ENCODE measurements around the gene SKP2.

The SKP2 gene

DNA sequence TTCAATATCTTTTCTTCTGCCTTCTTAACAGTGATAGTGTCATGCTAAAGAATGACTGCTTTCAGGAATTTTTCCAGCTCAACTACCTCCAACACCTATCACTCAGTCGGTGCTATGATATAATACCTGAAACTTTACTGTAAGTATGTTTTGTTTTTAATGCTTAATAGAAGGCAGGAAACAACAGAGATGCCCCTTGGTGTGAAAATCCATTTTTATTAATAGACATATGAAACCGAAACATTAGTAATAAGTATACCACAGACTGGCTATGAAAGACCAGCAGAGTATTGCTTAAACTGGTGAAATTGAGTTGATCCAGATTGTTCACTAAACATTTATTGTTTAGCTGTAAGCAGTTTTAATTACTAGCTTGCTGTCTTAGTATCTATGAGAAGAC lies 25.2 kb downstream of the SKP2 start:
- H3K27ac ChIP-seq, result no peak overlapping the region
- no peak overlapping the region for H3K4me3 ChIP-seq
- no peaks in the 10 kb centered on the region for H3K27me3 ChIP-seq
- no peaks in the 10 kb centered on the region for H3K4me1 ChIP-seq
- DNase-seq, result no peak
- H3K36me3 ChIP-seq, result peaks cover 31 to 67% (median 33%) of the 10 kb centered on the region in 3 donors
- intact Hi-C loops (cut with DNase I; ENCODE audit: low total_unique reads), result no loop called here
- H3K9me3 ChIP-seq, result no peaks in the 10 kb centered on the region
- TF ChIP-seq, protein P1, sequence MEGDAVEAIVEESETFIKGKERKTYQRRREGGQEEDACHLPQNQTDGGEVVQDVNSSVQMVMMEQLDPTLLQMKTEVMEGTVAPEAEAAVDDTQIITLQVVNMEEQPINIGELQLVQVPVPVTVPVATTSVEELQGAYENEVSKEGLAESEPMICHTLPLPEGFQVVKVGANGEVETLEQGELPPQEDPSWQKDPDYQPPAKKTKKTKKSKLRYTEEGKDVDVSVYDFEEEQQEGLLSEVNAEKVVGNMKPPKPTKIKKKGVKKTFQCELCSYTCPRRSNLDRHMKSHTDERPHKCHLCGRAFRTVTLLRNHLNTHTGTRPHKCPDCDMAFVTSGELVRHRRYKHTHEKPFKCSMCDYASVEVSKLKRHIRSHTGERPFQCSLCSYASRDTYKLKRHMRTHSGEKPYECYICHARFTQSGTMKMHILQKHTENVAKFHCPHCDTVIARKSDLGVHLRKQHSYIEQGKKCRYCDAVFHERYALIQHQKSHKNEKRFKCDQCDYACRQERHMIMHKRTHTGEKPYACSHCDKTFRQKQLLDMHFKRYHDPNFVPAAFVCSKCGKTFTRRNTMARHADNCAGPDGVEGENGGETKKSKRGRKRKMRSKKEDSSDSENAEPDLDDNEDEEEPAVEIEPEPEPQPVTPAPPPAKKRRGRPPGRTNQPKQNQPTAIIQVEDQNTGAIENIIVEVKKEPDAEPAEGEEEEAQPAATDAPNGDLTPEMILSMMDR (IDR thresholded peaks at IDR 0.05), result no peak

DNA sequence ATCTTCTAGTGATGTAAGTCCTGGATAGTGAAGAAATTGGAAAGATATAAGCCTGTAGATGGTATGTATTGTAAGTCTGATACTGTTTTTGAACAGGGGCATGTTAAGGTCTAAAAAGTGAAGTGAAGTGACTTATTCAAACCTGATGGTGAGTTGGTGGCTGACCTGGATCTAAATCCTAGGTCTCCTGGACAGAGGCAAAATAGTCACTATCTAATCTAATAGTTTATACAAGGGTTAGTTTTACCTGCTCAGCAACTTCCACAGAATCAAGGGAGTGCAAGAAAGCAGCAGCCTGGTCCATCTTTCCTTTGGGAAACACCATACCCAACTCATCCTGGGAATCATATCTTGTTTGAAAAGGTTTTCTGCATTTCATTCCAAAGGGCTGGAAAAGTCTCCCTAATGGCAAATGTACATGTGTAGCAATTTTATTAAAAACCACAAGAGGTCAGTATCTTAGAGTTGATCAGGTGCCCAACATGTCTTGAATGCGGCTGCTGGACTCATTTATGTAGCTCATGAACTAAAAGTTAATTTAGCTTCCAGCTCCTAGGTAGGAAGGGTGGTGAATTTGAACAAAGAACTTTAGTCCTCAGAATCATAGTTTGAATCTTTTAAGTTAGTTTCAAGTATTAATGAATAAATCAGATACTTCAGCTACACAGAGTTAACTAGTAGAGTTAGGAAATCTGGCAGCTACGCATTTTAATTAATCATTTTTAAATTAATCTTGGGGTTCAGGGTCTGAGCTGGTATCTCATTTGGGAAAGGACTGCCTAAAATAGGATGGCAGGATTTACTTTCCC lies 26.0 kb downstream of the SKP2 start:
- no peak for DNase-seq
- H3K27me3 ChIP-seq, result no peaks in the 10 kb centered on the region
- no peaks in the 10 kb centered on the region for H3K9me3 ChIP-seq
- no peaks in the 10 kb centered on the region for H3K4me1 ChIP-seq
- no peak overlapping the region for H3K4me3 ChIP-seq
- H3K36me3 ChIP-seq, result peaks cover 31 to 59% (median 36%) of the 10 kb centered on the region in 3 donors
- H3K27ac ChIP-seq, result no peak overlapping the region
- TF ChIP-seq, protein P1 (IDR thresholded peaks at IDR 0.05), result peak; percentile 50 to 55
- intact Hi-C loops (cut with DNase I; ENCODE audit: low total_unique reads), result no loop called here

DNA sequence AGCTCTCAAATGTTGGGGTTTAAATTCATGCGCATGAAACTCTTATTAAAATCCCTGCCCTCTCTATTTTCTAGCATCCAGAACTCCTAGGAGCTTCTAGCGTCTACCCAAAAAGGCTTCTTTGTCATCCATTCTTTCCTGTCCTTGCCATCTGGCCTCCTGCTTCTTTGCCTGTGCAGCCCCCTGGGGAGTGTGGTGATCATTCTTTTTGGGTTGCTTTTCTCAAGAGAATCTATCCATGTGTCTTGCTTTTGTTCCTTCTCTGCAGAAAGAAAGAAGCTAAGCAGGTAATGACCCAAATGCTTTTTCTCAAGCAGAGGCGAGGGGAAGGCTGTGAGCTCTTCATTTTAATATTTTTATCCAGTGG lies 26.6 kb downstream of the SKP2 start:
- no peak for DNase-seq
- TF ChIP-seq, protein P1 (IDR thresholded peaks at IDR 0.05), result no peak
- Histone ChIP-seq H3K27ac (no peak overlapping the region), H3K27me3 (no peaks in the 10 kb centered on the region), H3K4me3 (no peak overlapping the region), H3K4me1 (no peaks in the 10 kb centered on the region), H3K9me3 (no peaks in the 10 kb centered on the region), H3K36me3 (peaks cover 31 to 54% (median 36%) of the 10 kb centered on the region in 3 donors)
- intact Hi-C loops (cut with DNase I; ENCODE audit: low total_unique reads), result no loop called here

DNA sequence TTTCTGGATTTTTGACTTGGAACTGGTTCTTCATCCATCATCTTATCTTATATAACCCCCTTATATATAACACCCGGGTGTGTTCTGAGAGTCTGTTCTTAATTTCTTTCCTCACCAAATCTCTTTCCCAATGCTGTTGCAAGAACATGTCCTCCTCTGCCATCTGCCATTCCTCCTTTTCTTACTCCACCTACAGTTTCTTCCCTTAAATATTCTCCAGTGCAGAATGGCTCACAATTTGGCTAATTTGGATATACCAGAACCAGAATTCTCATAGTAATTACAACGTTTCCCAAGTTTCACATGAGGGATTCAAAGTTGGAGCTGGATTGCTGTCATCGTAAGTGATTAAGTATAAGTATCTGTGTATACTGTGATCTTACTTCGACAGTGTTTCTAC lies 28.0 kb downstream of the SKP2 start:
- no peak overlapping the region for H3K4me3 ChIP-seq
- H3K9me3 ChIP-seq, result no peaks in the 10 kb centered on the region
- intact Hi-C loops (cut with DNase I; ENCODE audit: low total_unique reads), result no loop called here
- no peaks in the 10 kb centered on the region for H3K27me3 ChIP-seq
- no peaks in the 10 kb centered on the region for H3K4me1 ChIP-seq
- H3K27ac ChIP-seq, result no peak overlapping the region
- TF ChIP-seq, protein P1 (IDR thresholded peaks at IDR 0.05), result no peak
- DNase-seq, result no peak
- peaks cover 36 to 39% (median 38%) of the 10 kb centered on the region in 3 donors for H3K36me3 ChIP-seq

DNA sequence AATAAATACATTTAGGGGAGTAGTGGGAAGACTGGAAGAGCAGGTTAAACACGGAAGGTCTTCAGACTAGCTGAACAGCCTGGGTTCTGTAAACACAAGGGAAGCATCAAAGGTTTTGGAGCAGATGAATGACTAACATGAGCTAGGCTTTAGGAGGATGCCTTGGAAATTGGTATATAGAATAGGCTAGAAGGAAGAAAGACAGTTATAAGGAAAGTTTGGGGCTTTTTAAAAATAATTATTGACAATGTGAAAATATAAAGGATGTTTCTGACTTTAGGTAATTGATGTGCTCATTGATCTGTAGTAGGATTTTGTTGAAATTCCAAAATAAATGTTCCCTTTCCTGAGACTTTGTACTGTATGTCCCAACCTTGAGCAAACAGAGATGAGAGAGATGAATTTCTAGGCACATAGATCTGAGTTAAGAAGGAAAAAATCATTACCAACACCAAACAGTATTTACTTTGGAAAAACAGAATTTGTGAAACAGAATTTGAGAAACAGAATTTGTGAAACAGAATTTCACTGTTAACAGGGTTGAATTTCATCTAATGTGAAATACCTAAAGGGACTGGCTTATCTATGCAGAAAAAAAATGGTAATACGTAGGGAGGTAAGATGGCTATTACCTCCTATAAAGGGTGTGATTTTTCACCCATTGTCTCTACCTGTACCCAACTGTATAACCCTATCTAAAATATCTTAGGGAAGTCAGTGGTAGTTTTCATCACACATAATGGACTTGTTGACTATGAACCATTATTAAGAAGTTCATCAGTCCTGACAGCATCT lies 28.8 kb downstream of the SKP2 start:
- no peak overlapping the region for H3K27ac ChIP-seq
- no peak for DNase-seq
- intact Hi-C loops (cut with DNase I; ENCODE audit: low total_unique reads), result no loop called here

More for the DNA sequence above, 28.8 kb downstream of the SKP2 start:
- Histone ChIP-seq H3K4me1 (no peaks in the 10 kb centered on the region), H3K9me3 (no peaks in the 10 kb centered on the region), H3K27me3 (no peaks in the 10 kb centered on the region), H3K4me3 (no peak overlapping the region), H3K36me3 (peaks cover 36 to 38% (median 38%) of the 10 kb centered on the region in 3 donors)
- TF ChIP-seq, protein P1 (IDR thresholded peaks at IDR 0.05), result no peak

Measured in tibial artery (tissue), 4 donors.